GM23248 (cell line): Measurements from ENCODE around the gene UGT1A5. TPM values are rescaled to one million over a fixed set of nuclear protein-coding genes. Genes with fewer than 3 reads are reported as not detected.

Experiments
- DNase-seq: peaks from one replicate; pipeline ENCODE4 v3.0.0-alpha.2; 2015
- H2AFZ ChIP-seq: fragments of 200-600 bp; sonication (generic); 2 replicates; pipeline ENCODE4 v1.6.1; 2016; ENCODE audit warnings: antibody characterized with exemption
- H3F3A ChIP-seq: fragments of 200-600 bp; sonication (generic); 2 replicates; pipeline ENCODE4 v1.6.1; 2016; ENCODE audit warnings: mild to moderate bottlenecking, antibody characterized with exemption, mixed run types; ENCODE audit not compliant: insufficient read depth
- H3K27ac ChIP-seq: fragments of 200-600 bp; sonication (generic); 2 replicates; pipeline ENCODE4 v1.5.1; 2016; ENCODE audit warnings: mild to moderate bottlenecking
- H3K27me3 ChIP-seq: fragments of 200-600 bp; sonication (generic); replicated peaks from 2 replicates; pipeline ENCODE4 v1.6.1; 2016; ENCODE audit warnings: mild to moderate bottlenecking; ENCODE audit not compliant: insufficient read depth
- H3K36me3 ChIP-seq: fragments of 200-600 bp; sonication (generic); 2 replicates; pipeline ENCODE4 v1.6.1; 2016; ENCODE audit warnings: low read depth, mild to moderate bottlenecking
- H3K4me1 ChIP-seq: fragments of 200-600 bp; sonication (generic); 2 replicates; pipeline ENCODE4 v1.6.1; 2016; ENCODE audit warnings: mild to moderate bottlenecking; ENCODE audit not compliant: insufficient read depth
- H3K4me2 ChIP-seq: fragments of 200-600 bp; sonication (generic); one replicate; pipeline ENCODE4 v1.6.1; 2016; ENCODE audit warnings: mild to moderate bottlenecking; ENCODE audit not compliant: unreplicated experiment
- H3K4me3 ChIP-seq: fragments of 200-600 bp; sonication (generic); 2 replicates; pipeline ENCODE4 v1.5.1; 2016; ENCODE audit warnings: mild to moderate bottlenecking
- H3K79me2 ChIP-seq: fragments of 200-600 bp; sonication (generic); 2 replicates; pipeline ENCODE4 v1.6.1; 2016; ENCODE audit warnings: mild to moderate bottlenecking; ENCODE audit not compliant: insufficient read depth
- H3K9ac ChIP-seq: fragments of 200-600 bp; sonication (generic); 2 replicates; pipeline ENCODE4 v1.6.1; 2016; ENCODE audit warnings: mild to moderate bottlenecking
- H3K9me2 ChIP-seq: fragments of 200-600 bp; sonication (generic); 2 replicates; pipeline ENCODE4 v1.6.1; 2016; ENCODE audit warnings: mixed run types, mild to moderate bottlenecking, moderate library complexity; ENCODE audit not compliant: insufficient read depth
- H3K9me3 ChIP-seq: fragments of 200-600 bp; sonication (generic); one replicate; pipeline ENCODE4 v1.6.1; 2017; ENCODE audit warnings: low read depth
- H4K20me1 ChIP-seq: fragments of 200-600 bp; sonication (generic); 2 replicates; pipeline ENCODE4 v1.6.0; 2016; ENCODE audit not compliant: insufficient read depth
- EZH2 ChIP-seq: fragments of 200-600 bp; sonication (generic); IDR thresholded peaks from 2 replicates; pipeline ENCODE4 v1.6.1; 2018; ENCODE audit warnings: antibody characterized with exemption, mild to moderate bottlenecking; ENCODE audit not compliant: insufficient read depth, poor library complexity, severe bottlenecking
- EZH2phosphoT487 ChIP-seq: fragments of 200-600 bp; sonication (generic); IDR thresholded peaks from 2 replicates; pipeline ENCODE4 v1.6.1; 2018; ENCODE audit warnings: antibody characterized with exemption, moderate library complexity, mild to moderate bottlenecking, low read depth; ENCODE audit not compliant: insufficient read depth
- WGBS, 2 experiments: methylation state at CpG; one replicate each; pipeline ENCODE4 v1.1.6; 2015 to 2017; ENCODE audit warnings: low lambda C conversion rate in 2 of 2, low coverage in 1 of 2; ENCODE audit errors: missing lambda C conversion rate in 2 of 2; 5-methylcytosine and 5-hydroxymethylcytosine counted together
- in situ Hi-C: fragments of 300-500 bp; cut with MboI; formaldehyde crosslinking; loops from 2 replicates; pipeline ENCODE4 v1.15.0; 2020
- polyA plus RNA-seq: library from polyadenylated mRNA; unstranded; fragments of >200 nt; fragmentation: Nextera tagmentation; extraction: Ambion mirVana; gene quantifications from 2 replicates; pipeline ENCODE4 v1.2.1, GENCODE V29; 2016
- total RNA-seq: library from RNA; depleted of rRNA; stranded (reverse); fragments of >200 nt; shearing (Covaris generic); gene quantifications from 2 replicates; pipeline ENCODE4 v1.2.3, GENCODE V29; 2014

Gene UGT1A5
- total and polyA plus RNA-seq, 2 experiments from 2014 or later, result not detected

DNA sequence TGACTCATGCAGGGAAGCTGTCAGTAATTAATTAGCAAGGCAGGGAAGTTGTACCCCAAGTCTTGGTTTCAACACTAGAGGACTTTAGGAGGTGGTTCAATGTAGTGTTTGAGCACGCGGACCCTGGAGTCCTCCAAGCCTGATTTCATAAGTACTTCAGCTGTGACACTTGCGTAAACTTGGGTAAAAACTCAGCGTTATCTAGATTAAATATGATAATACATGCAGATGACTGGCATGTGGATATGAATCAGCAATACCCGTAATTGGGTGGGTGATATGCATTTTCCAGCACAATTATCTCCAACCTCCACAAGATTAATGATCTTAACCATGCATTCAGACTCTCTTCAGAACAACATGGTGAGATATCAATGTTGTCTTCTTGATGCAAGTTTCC lies 25.8 kb upstream of the UGT1A5 start:
- no peaks in the 10 kb centered on the region for H3K4me1 ChIP-seq
- H3F3A ChIP-seq, result no peaks in the 10 kb centered on the region
- no peaks in the 10 kb centered on the region for H3K9me2 ChIP-seq
- no peak overlapping the region for H3K9ac ChIP-seq
- TF ChIP-seq EZH2 (no peak), EZH2phosphoT487 (no peak)
- no peak overlapping the region for H3K27ac ChIP-seq
- no peaks in the 10 kb centered on the region for H3K9me3 ChIP-seq
- no peaks in the 10 kb centered on the region for H3K36me3 ChIP-seq
- H3K4me3 ChIP-seq, result no peak overlapping the region
- H3K79me2 ChIP-seq, result no peaks in the 10 kb centered on the region
- in situ Hi-C loops, result no loop called here
- no peaks in the 10 kb centered on the region for H4K20me1 ChIP-seq
- no peak for DNase-seq
- no peak overlapping the region for H3K4me2 ChIP-seq
- H3K27me3 ChIP-seq, result 0 out of 2 replicates have a peak, but pooled peaks cover 7% of the 10 kb centered on the region
- no peak overlapping the region for H2AFZ ChIP-seq
- 49 to 50% methylated on average over 5 of the region's 5 CpGs for WGBS, 2 experiments

- H3K9me3 ChIP-seq, result no peaks in the 10 kb centered on the region
- no peaks in the 10 kb centered on the region for H3K9me2 ChIP-seq
- H4K20me1 ChIP-seq, result no peaks in the 10 kb centered on the region
- no peaks in the 10 kb centered on the region for H3K36me3 ChIP-seq
- H2AFZ ChIP-seq, result no peak overlapping the region
- H3K4me1 ChIP-seq, result no peaks in the 10 kb centered on the region
- no peaks in the 10 kb centered on the region for H3K79me2 ChIP-seq
- no peak overlapping the region for H3K9ac ChIP-seq
- TF ChIP-seq EZH2phosphoT487 (no peak), EZH2 (no peak)
- in situ Hi-C loops, result no loop called here
- H3K4me3 ChIP-seq, result no peak overlapping the region
- no peak for DNase-seq
- no peaks in the 10 kb centered on the region for H3F3A ChIP-seq
- no peak overlapping the region for H3K4me2 ChIP-seq
- 13 to 15% methylated on average over 5 of the region's 5 CpGs for WGBS, 2 experiments
- no peak overlapping the region for H3K27ac ChIP-seq
- peaks cover 19% of the 10 kb centered on the region for H3K27me3 ChIP-seq
Measured at GRCh38 chr2:233688341-233688740, 24.4 kb upstream of the UGT1A5 start.

- no peaks in the 10 kb centered on the region for H3K79me2 ChIP-seq
- in situ Hi-C loops, result no loop called here
- no peak overlapping the region for H3K9ac ChIP-seq
- H4K20me1 ChIP-seq, result no peaks in the 10 kb centered on the region
- no peaks in the 10 kb centered on the region for H3K36me3 ChIP-seq
- peaks cover 19% of the 10 kb centered on the region for H3K27me3 ChIP-seq
- no peaks in the 10 kb centered on the region for H3K9me3 ChIP-seq
- no peak overlapping the region for H3K27ac ChIP-seq
- no peak for DNase-seq
- no peak overlapping the region for H2AFZ ChIP-seq
- H3K9me2 ChIP-seq, result no peaks in the 10 kb centered on the region
- no peaks in the 10 kb centered on the region for H3K4me1 ChIP-seq
- H3K4me3 ChIP-seq, result no peak overlapping the region
- TF ChIP-seq EZH2 (no peak), EZH2phosphoT487 (no peak)
- no peak overlapping the region for H3K4me2 ChIP-seq
- no peaks in the 10 kb centered on the region for H3F3A ChIP-seq
Measured at GRCh38 chr2:233689031-233689430, 23.7 kb upstream of the UGT1A5 start.

DNA sequence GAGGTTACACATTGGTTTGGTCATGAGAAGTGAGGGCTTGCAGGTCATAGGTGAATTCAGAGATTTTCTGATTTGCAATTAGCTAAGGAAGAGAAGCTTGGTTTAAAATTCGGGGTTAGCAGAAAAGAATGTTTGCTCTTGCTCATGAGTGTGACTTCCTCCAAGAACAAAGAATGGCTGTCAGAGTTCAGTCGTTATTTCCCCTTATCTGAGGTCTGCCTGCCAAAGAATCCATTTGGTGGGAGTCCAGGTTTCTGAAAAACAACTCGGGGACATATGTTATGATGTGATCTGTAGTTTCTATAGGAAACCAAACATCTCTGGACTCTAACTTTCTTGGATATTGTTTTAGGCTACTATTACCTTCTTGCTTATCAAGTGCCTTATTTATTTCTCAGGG lies 23.2 kb upstream of the UGT1A5 start:
- peaks cover 19% of the 10 kb centered on the region for H3K27me3 ChIP-seq
- WGBS, 2 experiments, result 6 to 7% methylated on average over 3 of the region's 3 CpGs
- H3K36me3 ChIP-seq, result no peaks in the 10 kb centered on the region
- H3K9ac ChIP-seq, result no peak overlapping the region
- H3K27ac ChIP-seq, result no peak overlapping the region
- H3K79me2 ChIP-seq, result no peaks in the 10 kb centered on the region
- H4K20me1 ChIP-seq, result no peaks in the 10 kb centered on the region
- H3F3A ChIP-seq, result no peaks in the 10 kb centered on the region
- H2AFZ ChIP-seq, result no peak overlapping the region
- TF ChIP-seq EZH2phosphoT487 (no peak), EZH2 (no peak)
- no peak overlapping the region for H3K4me3 ChIP-seq
- no peaks in the 10 kb centered on the region for H3K9me2 ChIP-seq
- no peaks in the 10 kb centered on the region for H3K9me3 ChIP-seq
- no peak for DNase-seq
- H3K4me2 ChIP-seq, result no peak overlapping the region
- H3K4me1 ChIP-seq, result no peaks in the 10 kb centered on the region
- in situ Hi-C loops, result no loop called here

DNA sequence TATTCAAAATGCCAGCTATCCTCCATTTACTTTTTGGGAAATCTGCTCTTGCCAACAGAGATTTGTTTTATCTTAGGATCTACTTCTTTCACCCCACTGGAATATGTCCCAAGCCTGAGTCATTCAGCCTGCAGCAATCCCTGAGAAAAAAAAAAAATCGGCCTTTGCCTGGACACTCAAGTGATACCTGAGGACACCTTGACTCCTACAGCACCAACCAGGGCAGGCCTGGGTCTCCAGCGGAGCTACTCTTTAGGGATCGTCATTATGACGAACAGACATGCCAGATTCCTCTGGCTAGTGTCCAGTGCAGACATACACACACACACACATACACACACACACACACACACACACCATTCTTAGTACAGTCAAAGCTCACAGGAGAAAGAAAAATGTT lies 22.3 kb upstream of the UGT1A5 start:
- H3K79me2 ChIP-seq, result no peaks in the 10 kb centered on the region
- no peaks in the 10 kb centered on the region for H3K9me2 ChIP-seq
- no peak overlapping the region for H3K27ac ChIP-seq
- H2AFZ ChIP-seq, result no peak overlapping the region
- no peak for TF ChIP-seq EZH2phosphoT487
- TF ChIP-seq EZH2, result no peak
- H3K4me3 ChIP-seq, result no peak overlapping the region
- no peaks in the 10 kb centered on the region for H3F3A ChIP-seq
- H3K27me3 ChIP-seq, result peaks cover 19% of the 10 kb centered on the region
- H3K36me3 ChIP-seq, result no peaks in the 10 kb centered on the region
- in situ Hi-C loops, result no loop called here
- H3K4me1 ChIP-seq, result no peaks in the 10 kb centered on the region
- H3K9me3 ChIP-seq, result no peaks in the 10 kb centered on the region
- no peaks in the 10 kb centered on the region for H4K20me1 ChIP-seq
- H3K9ac ChIP-seq, result no peak overlapping the region
- WGBS, 2 experiments, result 44 to 48% methylated on average over 4 of the region's 4 CpGs
- DNase-seq, result no peak
- no peak overlapping the region for H3K4me2 ChIP-seq
